GM18508 (cell line): ENCODE results near the gene HAVCR2.
"Not testable (repeated sequence)": the region's sequence is repeated elsewhere in the genome, so short reads cannot be mapped to it uniquely, and the experiment has no call there.

ENCODE experiments used
- ATAC-seq: cut with Tn5 transposase; IDR thresholded peaks from one replicate; pipeline ENCODE4 v1.9.1; 2021; ENCODE audit warnings: moderate number of reproducible peaks; ENCODE audit not compliant: insufficient read depth, unreplicated experiment

HAVCR2 gene

GRCh38 chr5:157047898-157048297 is 60.9 kb downstream of the HAVCR2 start:
- ATAC-seq, result no peak

- not testable (repeated sequence) for ATAC-seq
Measured at GRCh38 chr5:157047016-157047415, 61.8 kb downstream of the HAVCR2 start.

- no peak for ATAC-seq
Measured at GRCh38 chr5:157046041-157046440, 62.8 kb downstream of the HAVCR2 start.

- ATAC-seq, result no peak
Measured at GRCh38 chr5:157045601-157046000, 63.2 kb downstream of the HAVCR2 start.

GRCh38 chr5:157038568-157039187 is 70.2 kb downstream of the HAVCR2 start:
- no peak for ATAC-seq
